Endothelial cell of umbilical vein (primary cell): ENCODE measurements around the gene TUBGCP3. TPM values are rescaled to one million over a fixed set of nuclear protein-coding genes. Genes with fewer than 3 reads are reported as not detected.

Experiments used
- BruUV-seq: library from RNA; stranded (reverse); fragments of 400-500 nt; replicated peaks from 2 replicates; lab custom pipeline; 2021; lab: Mats Ljungman, UMichigan
- CTCF ChIA-PET: fragments of 300-600, 350-600 bp; sonication (Branson Sonifier 250); formaldehyde crosslinking; loops from one replicate; lab custom pipeline; 2021; ENCODE audit warnings: antibody characterized with exemption, inconsistent platforms; lab: Charles Lee
- POLR2A ChIA-PET: fragments of 300-600, 350-600 bp; sonication (Branson Sonifier 250); formaldehyde crosslinking; loops from one replicate; lab custom pipeline; 2021; ENCODE audit warnings: antibody characterized with exemption, inconsistent platforms; lab: Charles Lee
- DNase-seq: peaks from one replicate; pipeline ENCODE4 v3.0.0-alpha.2; 2011; ENCODE audit warnings: low read depth, low spot score
- FAIRE-seq: peaks from 2 replicates; lab custom pipeline; 2011; peaks lifted over from hg19 to GRCh38; lab: Jason Lieb, UNC
- H2AFZ ChIP-seq: 2 replicates; pipeline ENCODE4 v1.6.0; 2012; ENCODE audit warnings: low read depth, low read length, control low read depth, inconsistent platforms
- H3K27ac ChIP-seq: 2 replicates; pipeline ENCODE4 v1.5.1; 2011; ENCODE audit warnings: low read depth, mild to moderate bottlenecking, control low read depth, low read length, moderate library complexity; ENCODE audit not compliant: insufficient read depth
- H3K27me3 ChIP-seq, 2 experiments: 2 replicates each; pipeline versions ENCODE4 v1.6.0 to v1.6.1; 2011; ENCODE audit warnings: low read length in 2 of 2, mixed read lengths in 1 of 2; ENCODE audit not compliant: control insufficient read depth in 2 of 2, insufficient read depth in 2 of 2
- H3K36me3 ChIP-seq, 2 experiments: 2 replicates in 1 of 2; 3 replicates in 1 of 2; pipeline ENCODE4 v1.5.1; 2011; ENCODE audit warnings: low read length in 2 of 2, mild to moderate bottlenecking in 1 of 2, moderate library complexity in 1 of 2; ENCODE audit not compliant: control insufficient read depth in 2 of 2, insufficient read depth in 2 of 2; ENCODE audit errors: extremely low read depth in 1 of 2
- H3K4me1 ChIP-seq: 3 replicates; pipeline ENCODE4 v1.5.1; 2011; ENCODE audit warnings: mild to moderate bottlenecking, low read length; ENCODE audit not compliant: control insufficient read depth, insufficient read depth; ENCODE audit errors: extremely low read depth
- H3K4me2 ChIP-seq: 2 replicates; pipeline ENCODE4 v1.6.1; 2011; ENCODE audit warnings: low read length, control low read depth, mixed read lengths; ENCODE audit not compliant: insufficient read depth
- H3K4me3 ChIP-seq, 3 experiments: fragments of 200-600 bp in 1 of 3; sonication (generic), shearing (Covaris generic) in 1 of 3; replicated peaks in 1 of 3; 2 replicates each; pipeline ENCODE4 v1.5.1; 2011 to 2016; ENCODE audit warnings: control low read depth in 3 of 3, low read length in 3 of 3, mild to moderate bottlenecking in 2 of 3, inconsistent platforms in 1 of 3, low read depth in 1 of 3, moderate library complexity in 1 of 3; ENCODE audit not compliant: insufficient read depth in 1 of 3
- H3K79me2 ChIP-seq: 2 replicates; pipeline ENCODE4 v1.6.0; 2012; ENCODE audit warnings: low read length, inconsistent platforms; ENCODE audit not compliant: control insufficient read depth, insufficient read depth
- H3K9ac ChIP-seq: replicated peaks from 2 replicates; pipeline ENCODE3; 2011; ENCODE audit warnings: low read length, control low read depth; ENCODE audit not compliant: insufficient read depth; ENCODE audit errors: extremely low read depth
- H3K9me1 ChIP-seq: replicated peaks from 3 replicates; pipeline ENCODE4 v1.6.0; 2011; ENCODE audit warnings: mild to moderate bottlenecking, low read length; ENCODE audit not compliant: control insufficient read depth, insufficient read depth; ENCODE audit errors: extremely low read depth
- H3K9me3 ChIP-seq: replicated peaks from 2 replicates; pipeline ENCODE4 v1.5.1; 2012; ENCODE audit warnings: low read length, inconsistent platforms; ENCODE audit not compliant: control insufficient read depth, insufficient read depth
- H4K20me1 ChIP-seq: replicated peaks from 2 replicates; pipeline ENCODE3; 2011; ENCODE audit warnings: mild to moderate bottlenecking, low read length; ENCODE audit not compliant: control insufficient read depth, insufficient read depth; ENCODE audit errors: extremely low read depth
- EZH2 ChIP-seq: IDR thresholded peaks from 2 replicates; pipeline ENCODE4 v1.6.1; 2012; ENCODE audit warnings: borderline replicate concordance, low read depth, mild to moderate bottlenecking, moderate library complexity, low read length, inconsistent platforms; ENCODE audit not compliant: severe bottlenecking
- FOS ChIP-seq: IDR thresholded peaks from 2 replicates; pipeline ENCODE4 v1.6.1; 2011; ENCODE audit warnings: mild to moderate bottlenecking, low read length, moderate library complexity, borderline replicate concordance; ENCODE audit not compliant: insufficient read depth
- GATA2 ChIP-seq: IDR thresholded peaks from 2 replicates; pipeline ENCODE4 v1.7.0; 2011; ENCODE audit warnings: low read depth, mild to moderate bottlenecking, moderate library complexity, mixed read lengths, low read length; ENCODE audit not compliant: insufficient read length, insufficient read depth
- JUN ChIP-seq: IDR thresholded peaks from 2 replicates; pipeline ENCODE4 v1.6.1; 2011; ENCODE audit warnings: borderline replicate concordance, low read depth; ENCODE audit not compliant: insufficient read length, insufficient read depth
- MYC ChIP-seq: IDR thresholded peaks from one replicate; pipeline ENCODE4 v1.6.1; 2011; ENCODE audit warnings: mild to moderate bottlenecking, low read depth, low read length
- POLR2A ChIP-seq: IDR thresholded peaks from 2 replicates; pipeline ENCODE4 v1.6.1; 2012; ENCODE audit warnings: low read depth, mild to moderate bottlenecking, control low read depth, low read length
- POLR2AphosphoS5 ChIP-seq: IDR thresholded peaks from 2 replicates; pipeline ENCODE4 v1.6.1; 2012; ENCODE audit warnings: low read depth, mild to moderate bottlenecking, control low read depth, low read length, moderate library complexity; ENCODE audit not compliant: insufficient read depth
- dilution Hi-C: fragments of 300-500 bp; cut with MboI; formaldehyde crosslinking; loops from one replicate; pipeline ENCODE4 v1.15.0; 2019; ENCODE audit warnings: low sequenced_read_pairs; ENCODE audit not compliant: extremely low pct_ligation_motif_present
- intact Hi-C: fragments of 100-400 bp; cut with micrococcal nuclease; formaldehyde crosslinking; loops from one replicate; pipeline ENCODE4 v1.10.0; 2022
- polyA plus RNA-seq, 4 experiments: library from polyadenylated mRNA; depleted of rRNA in 3 of 4; stranded (reverse) in 3 of 4; unstranded in 1 of 4; fragments of >200 nt; gene quantifications; 2 replicates each; pipeline versions ENCODE4 v1.2.1 to v1.2.3, GENCODE V29; 2011 to 2012; ENCODE audit warnings: missing spikeins in 1 of 4
- total RNA-seq: library from RNA; stranded (reverse); gene quantifications from 2 replicates; pipeline ENCODE4 v1.2.3, GENCODE V29; 2021
- TF ChIP-seq, protein P1 (sequence below): IDR thresholded peaks from 2 replicates; pipeline ENCODE4 v1.6.1; 2011; ENCODE audit not compliant: insufficient read depth, insufficient read length
- TF ChIP-seq, protein P2 (sequence below), 2 donors: IDR thresholded peaks; 1 replicate in 1 of 2; 2 replicates in 1 of 2; pipeline ENCODE4 v1.5.1; 2011; ENCODE audit warnings: low read length in 2 of 2, mild to moderate bottlenecking in 2 of 2, moderate library complexity in 2 of 2, control low read depth in 1 of 2, inconsistent platforms in 1 of 2, low read depth in 1 of 2; ENCODE audit not compliant: insufficient read depth in 1 of 2; ENCODE audit errors: extremely low read depth in 1 of 2

The TUBGCP3 gene
- total and polyA plus RNA-seq, 2 donors (not counting 3 experiments of a cell fraction or from before 2014, with no cell fraction given): 36.4 to 47.7 TPM

DNA sequence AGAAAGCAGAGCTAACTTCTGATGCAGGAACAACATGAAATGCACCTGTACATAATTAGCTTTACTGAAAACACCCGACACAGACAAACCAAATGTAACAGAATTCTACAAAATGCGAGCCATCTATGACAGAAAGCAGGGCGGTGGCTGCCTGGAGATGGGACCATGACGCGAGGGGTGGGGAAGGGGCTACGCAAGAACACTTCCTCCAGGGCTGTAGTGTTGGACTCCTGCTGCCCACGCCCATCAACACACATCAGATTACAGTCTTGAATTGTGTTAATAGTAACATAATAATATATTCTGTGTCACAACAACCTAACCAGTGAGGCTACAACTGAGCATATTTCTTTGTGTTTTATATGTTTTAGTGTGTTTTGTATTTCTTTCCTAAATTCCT, 108.6 kb downstream of the TUBGCP3 start:
- intact Hi-C loops (no loop called here), dilution Hi-C loops (no loop called here)
- H3K4me3 ChIP-seq: no peak overlapping the region
- H3K9me3 ChIP-seq: no peaks in the 10 kb centered on the region
- H3K27ac ChIP-seq: no peak overlapping the region
- H3K4me2 ChIP-seq: no peak overlapping the region
- no TSS peak for BruUV-seq
- H3K27me3 ChIP-seq: no peaks in the 10 kb centered on the region
- FAIRE-seq (no peak), DNase-seq (no peak)
- no peak overlapping the region for H3K9ac ChIP-seq
- no peaks in the 10 kb centered on the region for H3K4me1 ChIP-seq
- H3K79me2 ChIP-seq: no peaks in the 10 kb centered on the region
- H2AFZ ChIP-seq: no peak overlapping the region
- no peaks in the 10 kb centered on the region for H3K36me3 ChIP-seq
- ChIA-PET POLR2A (no interaction called here), CTCF (interaction anchor here (1.0 kb wide), 1 partner anchor 10 kb away, joined by 3 read pairs; no protein-coding TSS in a partner anchor)
- H3K9me1 ChIP-seq: no peaks in the 10 kb centered on the region
- no peak for TF ChIP-seq FOS
- no peaks in the 10 kb centered on the region for H4K20me1 ChIP-seq

DNA sequence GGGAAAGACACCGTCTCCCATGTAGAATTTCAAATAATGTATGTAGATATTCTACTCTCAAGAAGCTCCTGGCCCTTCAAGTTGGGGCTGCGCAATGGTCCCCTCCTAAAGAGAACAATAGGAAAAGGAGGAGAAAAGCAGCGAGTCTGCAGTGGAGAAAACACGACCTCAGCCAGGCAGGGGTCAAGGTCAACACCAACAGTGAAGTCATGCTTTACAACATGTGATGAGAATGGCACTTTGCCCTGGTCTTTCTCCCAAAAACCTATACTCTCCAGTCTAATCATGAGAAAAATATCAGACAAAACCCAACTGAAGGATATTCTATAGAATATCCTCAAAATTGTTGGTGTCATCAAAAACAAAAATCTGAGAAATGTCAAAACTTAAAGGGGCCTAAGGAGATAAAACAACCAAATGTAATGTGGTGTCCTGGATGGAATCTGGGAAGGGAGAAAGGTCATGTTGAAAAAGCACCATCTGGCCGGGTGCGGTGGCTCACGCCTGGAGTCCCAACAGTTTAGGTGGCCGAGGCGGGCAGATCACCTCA, 110.8 kb downstream of the TUBGCP3 start:
- Histone ChIP-seq H3K27ac (no peak overlapping the region), H2AFZ (no peak overlapping the region), H3K79me2 (no peaks in the 10 kb centered on the region), H4K20me1 (no peaks in the 10 kb centered on the region), H3K4me2 (no peak overlapping the region), H3K27me3 (no peaks in the 10 kb centered on the region), H3K9me3 (no peaks in the 10 kb centered on the region), H3K9me1 (no peaks in the 10 kb centered on the region), H3K4me3 (no peak overlapping the region), H3K36me3 (no peaks in the 10 kb centered on the region), H3K9ac (no peak overlapping the region), H3K4me1 (no peaks in the 10 kb centered on the region)
- no TSS peak for BruUV-seq
- CTCF ChIA-PET: no interaction called here
- TF ChIP-seq EZH2 (no peak), POLR2A (no peak), JUN (no peak), POLR2AphosphoS5 (no peak), FOS (no peak), MYC (no peak), GATA2 (no peak)
- TF ChIP-seq, protein P1, sequence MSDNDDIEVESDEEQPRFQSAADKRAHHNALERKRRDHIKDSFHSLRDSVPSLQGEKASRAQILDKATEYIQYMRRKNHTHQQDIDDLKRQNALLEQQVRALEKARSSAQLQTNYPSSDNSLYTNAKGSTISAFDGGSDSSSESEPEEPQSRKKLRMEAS: no peak
- TF ChIP-seq, protein P2, sequence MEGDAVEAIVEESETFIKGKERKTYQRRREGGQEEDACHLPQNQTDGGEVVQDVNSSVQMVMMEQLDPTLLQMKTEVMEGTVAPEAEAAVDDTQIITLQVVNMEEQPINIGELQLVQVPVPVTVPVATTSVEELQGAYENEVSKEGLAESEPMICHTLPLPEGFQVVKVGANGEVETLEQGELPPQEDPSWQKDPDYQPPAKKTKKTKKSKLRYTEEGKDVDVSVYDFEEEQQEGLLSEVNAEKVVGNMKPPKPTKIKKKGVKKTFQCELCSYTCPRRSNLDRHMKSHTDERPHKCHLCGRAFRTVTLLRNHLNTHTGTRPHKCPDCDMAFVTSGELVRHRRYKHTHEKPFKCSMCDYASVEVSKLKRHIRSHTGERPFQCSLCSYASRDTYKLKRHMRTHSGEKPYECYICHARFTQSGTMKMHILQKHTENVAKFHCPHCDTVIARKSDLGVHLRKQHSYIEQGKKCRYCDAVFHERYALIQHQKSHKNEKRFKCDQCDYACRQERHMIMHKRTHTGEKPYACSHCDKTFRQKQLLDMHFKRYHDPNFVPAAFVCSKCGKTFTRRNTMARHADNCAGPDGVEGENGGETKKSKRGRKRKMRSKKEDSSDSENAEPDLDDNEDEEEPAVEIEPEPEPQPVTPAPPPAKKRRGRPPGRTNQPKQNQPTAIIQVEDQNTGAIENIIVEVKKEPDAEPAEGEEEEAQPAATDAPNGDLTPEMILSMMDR (IDR thresholded peaks at IDR 0.05; ENCODE audit: extremely low read depth in 1 of 2, insufficient read depth in 1 of 2, low read depth in 1 of 2, low read length in 2 of 2): no peak
- POLR2A ChIA-PET: no interaction called here
- DNase-seq: no peak
- dilution Hi-C loops: no loop called here
- intact Hi-C loops: no loop called here
- FAIRE-seq: no peak
